GM12864 (cell line): Measurements from ENCODE around the gene TPRA1.

Source experiments
- DNase-seq: peaks from one replicate; pipeline ENCODE4 v3.0.0-alpha.2; 2011; ENCODE audit warnings: low read depth
- H3K4me3 ChIP-seq: 2 replicates; pipeline ENCODE4 v1.5.1; 2011; ENCODE audit warnings: mild to moderate bottlenecking, low read depth, low read length, control low read depth
- CTCF ChIP-seq: IDR thresholded peaks from 2 replicates; pipeline ENCODE4 v1.5.1; 2011; ENCODE audit warnings: low read depth, mild to moderate bottlenecking, moderate library complexity, low read length, control low read depth, inconsistent platforms; ENCODE audit errors: missing control alignments

Gene TPRA1

GRCh38 chr3:127589600-127590281 lies 792 bp downstream of the TPRA1 start:
- DNase-seq: no peak
- no peak for TF ChIP-seq CTCF
- H3K4me3 ChIP-seq: peak overlapping the region; percentile 77

- peak overlapping the region; percentile 77 for H3K4me3 ChIP-seq
- TF ChIP-seq CTCF: no peak
- DNase-seq: no peak
Observed at GRCh38 chr3:127588806-127589577, 1.5 kb downstream of the TPRA1 start.

GRCh38 chr3:127587876-127588275 lies 2.7 kb downstream of the TPRA1 start:
- TF ChIP-seq CTCF: no peak
- no peak overlapping the region for H3K4me3 ChIP-seq
- DNase-seq: no peak

GRCh38 chr3:127585813-127586413 lies 4.6 kb downstream of the TPRA1 start:
- no peak for TF ChIP-seq CTCF
- no peak overlapping the region for H3K4me3 ChIP-seq
- no peak for DNase-seq

- no peak for DNase-seq
- no peak overlapping the region for H3K4me3 ChIP-seq
- no peak for TF ChIP-seq CTCF
Observed at GRCh38 chr3:127585163-127585812, 5.2 kb downstream of the TPRA1 start.

- no peak for DNase-seq
- TF ChIP-seq CTCF: no peak
- H3K4me3 ChIP-seq: no peak overlapping the region
Observed at GRCh38 chr3:127584734-127585133, 5.8 kb downstream of the TPRA1 start.
